HL-60/S4 treated with phorbol 12-myristate 13-acetate at 8.2 ng/mL for 4 days and 3 days (cell line): ENCODE data around the gene RRM2.
"Not testable (repeated sequence)": the region's sequence is repeated elsewhere in the genome, so short reads cannot be mapped to it uniquely, and the experiment has no call there.

Experiments
- in situ Hi-C: fragments of 300-500 bp; cut with MboI; formaldehyde crosslinking; loops from 2 replicates; pipeline ENCODE4 v1.15.0; 2022; ENCODE audit warnings: low sequenced_read_pairs

The RRM2 gene

GRCh38 chr2:10089565-10090190 is 32.9 kb upstream of the RRM2 start:
- in situ Hi-C loops: no loop called here

- in situ Hi-C loops: no loop called here
These were observed 31.2 kb upstream of the RRM2 start for GRCh38 chr2:10091182-10091888.

GRCh38 chr2:10091889-10092244 is 30.7 kb upstream of the RRM2 start:
- in situ Hi-C loops: not testable (repeated sequence)

- in situ Hi-C loops: no loop called here
These were observed 28.2 kb upstream of the RRM2 start for GRCh38 chr2:10094271-10094814.

- in situ Hi-C loops: no loop called here
These were observed 27.4 kb upstream of the RRM2 start for GRCh38 chr2:10095175-10095574.

- in situ Hi-C loops: no loop called here
These were observed 25.9 kb upstream of the RRM2 start for GRCh38 chr2:10096641-10097040.

GRCh38 chr2:10097352-10098148 is 25.0 kb upstream of the RRM2 start:
- in situ Hi-C loops: no loop called here

- in situ Hi-C loops: loop anchor here (25.0 kb wide), 1 partner anchor 561 kb away; no protein-coding TSS in a partner anchor
These were observed 21.0 kb upstream of the RRM2 start for GRCh38 chr2:10101491-10101890.

GRCh38 chr2:10103179-10103578 is 19.4 kb upstream of the RRM2 start:
- in situ Hi-C loops: loop anchor here (25.0 kb wide), 1 partner anchor 559 kb away; no protein-coding TSS in a partner anchor

GRCh38 chr2:10104906-10105305 is 17.6 kb upstream of the RRM2 start:
- in situ Hi-C loops: loop anchor here (25.0 kb wide), 1 partner anchor 557 kb away; no protein-coding TSS in a partner anchor

GRCh38 chr2:10109311-10109710 is 13.2 kb upstream of the RRM2 start:
- in situ Hi-C loops: loop anchor here (25.0 kb wide), 1 partner anchor 553 kb away; no protein-coding TSS in a partner anchor

- in situ Hi-C loops: loop anchor here (25.0 kb wide), 1 partner anchor 543 kb away; no protein-coding TSS in a partner anchor
These were observed 3.6 kb upstream of the RRM2 start for GRCh38 chr2:10119027-10119325.

- in situ Hi-C loops: loop anchor here (25.0 kb wide), 1 partner anchor 543 kb away; no protein-coding TSS in a partner anchor
These were observed 2.9 kb upstream of the RRM2 start for GRCh38 chr2:10119601-10120157.

- in situ Hi-C loops: loop anchor here (25.0 kb wide), 1 partner anchor 542 kb away; no protein-coding TSS in a partner anchor
These were observed 2.2 kb upstream of the RRM2 start for GRCh38 chr2:10120158-10120876.

- in situ Hi-C loops: loop anchor here (25.0 kb wide), 1 partner anchor 541 kb away; no protein-coding TSS in a partner anchor
These were observed 1.5 kb upstream of the RRM2 start for GRCh38 chr2:10120877-10121574.

GRCh38 chr2:10123281-10123680 is 742 bp downstream of the RRM2 start:
- in situ Hi-C loops: loop anchor here (25.0 kb wide), 1 partner anchor 539 kb away; no protein-coding TSS in a partner anchor

GRCh38 chr2:10124538-10125045 is 2.1 kb downstream of the RRM2 start:
- in situ Hi-C loops: loop anchor here (25.0 kb wide), 2 partner anchors 288 to 538 kb away; no protein-coding TSS in a partner anchor

GRCh38 chr2:10125842-10126631 is 3.5 kb downstream of the RRM2 start:
- in situ Hi-C loops: loop anchor here (25.0 kb wide), 1 partner anchor 286 kb away; no protein-coding TSS in a partner anchor
